A549 (cell line): ENCODE data around the gene SH3RF2.

Experiments used
- BHLHE40 ChIP-seq: IDR thresholded peaks from 2 replicates; pipeline ENCODE4 v1.6.1; 2012; ENCODE audit warnings: low read depth, low read length, inconsistent platforms
- CHD4 ChIP-seq: fragments of 200-600 bp; sonication (generic); IDR thresholded peaks from 2 replicates; pipeline ENCODE4 v1.6.1; 2016; ENCODE audit warnings: antibody characterized with exemption, mild to moderate bottlenecking, borderline replicate concordance
- EP300 ChIP-seq, 2 experiments: fragments of >200 bp; sonication (Bioruptor Twin); formaldehyde crosslinking; IDR thresholded peaks; 2 replicates in 1 of 2; 3 replicates in 1 of 2; pipeline ENCODE4 v1.6.1; 2016 to 2017
- ESRRA ChIP-seq: fragments of 150-350 bp; IDR thresholded peaks from 2 replicates; pipeline ENCODE4 v1.6.1; 2014; ENCODE audit warnings: mild to moderate bottlenecking, low read length, borderline replicate concordance
- HDAC2 ChIP-seq: fragments of 200-600 bp; sonication (generic); IDR thresholded peaks from 2 replicates; pipeline ENCODE4 v1.6.1; 2016
- KDM1A ChIP-seq: fragments of 200-600 bp; sonication (generic); IDR thresholded peaks from 2 replicates; pipeline ENCODE4 v1.6.1; 2016; ENCODE audit warnings: low read depth, mild to moderate bottlenecking
- MAFK ChIP-seq: fragments of 450-650 bp; IDR thresholded peaks from 2 replicates; pipeline ENCODE4 v1.6.1; 2014; ENCODE audit not compliant: partially characterized antibody
- MAX ChIP-seq: IDR thresholded peaks from 2 replicates; pipeline ENCODE4 v1.6.1; 2012
- NR3C1 ChIP-seq: fragments of >200 bp; sonication (Bioruptor Twin); formaldehyde crosslinking; IDR thresholded peaks from 3 replicates; pipeline ENCODE4 v1.6.1; 2017
- PHF8 ChIP-seq: fragments of 200-600 bp; sonication (generic); IDR thresholded peaks from 2 replicates; pipeline ENCODE4 v1.6.1; 2016; ENCODE audit warnings: low read depth, mild to moderate bottlenecking, antibody characterized with exemption, moderate library complexity, borderline replicate concordance
- POLR2A ChIP-seq: IDR thresholded peaks from 2 replicates; pipeline ENCODE4 v1.6.1; 2012; ENCODE audit warnings: mild to moderate bottlenecking, low read length
- RAD21 ChIP-seq, 2 experiments: fragments of >200 bp in 1 of 2; sonication (Bioruptor Twin) in 1 of 2; formaldehyde crosslinking in 1 of 2; IDR thresholded peaks in 1 of 2; conservative IDR thresholded peaks in 1 of 2; 2 replicates in 1 of 2; 3 replicates in 1 of 2; pipeline ENCODE4 v1.6.1; 2012 to 2018; ENCODE audit warnings: inconsistent platforms in 1 of 2
- SREBF2 ChIP-seq: fragments of 450-650 bp; IDR thresholded peaks from 2 replicates; pipeline ENCODE4 v1.6.1; 2014; ENCODE audit warnings: mild to moderate bottlenecking, moderate library complexity
- TF ChIP-seq, protein P1 (sequence below): fragments of >200 bp; sonication (Bioruptor Twin); formaldehyde crosslinking; IDR thresholded peaks from 3 replicates; pipeline ENCODE4 v1.5.1; 2016

DNA sequence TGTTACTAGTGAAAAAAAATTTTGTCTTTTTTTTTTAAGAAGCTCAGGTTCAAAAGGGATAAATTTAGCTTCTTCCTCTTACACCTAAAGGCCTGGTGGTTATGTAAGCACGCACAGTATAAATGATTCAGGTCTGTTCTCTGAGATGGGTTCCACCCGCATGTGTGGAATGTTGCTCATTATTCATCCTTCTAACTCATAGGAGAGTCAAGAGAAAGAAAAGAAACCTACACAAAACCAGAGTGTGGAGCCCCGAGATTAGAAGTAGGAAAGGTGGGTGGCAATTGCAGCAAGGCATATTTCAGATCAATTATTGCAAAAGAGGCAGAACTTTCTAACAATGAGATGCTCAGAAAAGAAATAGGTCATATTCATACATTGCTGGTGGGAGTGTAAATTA is 155.5 kb downstream of the SH3RF2 start:
- TF ChIP-seq, protein P1, sequence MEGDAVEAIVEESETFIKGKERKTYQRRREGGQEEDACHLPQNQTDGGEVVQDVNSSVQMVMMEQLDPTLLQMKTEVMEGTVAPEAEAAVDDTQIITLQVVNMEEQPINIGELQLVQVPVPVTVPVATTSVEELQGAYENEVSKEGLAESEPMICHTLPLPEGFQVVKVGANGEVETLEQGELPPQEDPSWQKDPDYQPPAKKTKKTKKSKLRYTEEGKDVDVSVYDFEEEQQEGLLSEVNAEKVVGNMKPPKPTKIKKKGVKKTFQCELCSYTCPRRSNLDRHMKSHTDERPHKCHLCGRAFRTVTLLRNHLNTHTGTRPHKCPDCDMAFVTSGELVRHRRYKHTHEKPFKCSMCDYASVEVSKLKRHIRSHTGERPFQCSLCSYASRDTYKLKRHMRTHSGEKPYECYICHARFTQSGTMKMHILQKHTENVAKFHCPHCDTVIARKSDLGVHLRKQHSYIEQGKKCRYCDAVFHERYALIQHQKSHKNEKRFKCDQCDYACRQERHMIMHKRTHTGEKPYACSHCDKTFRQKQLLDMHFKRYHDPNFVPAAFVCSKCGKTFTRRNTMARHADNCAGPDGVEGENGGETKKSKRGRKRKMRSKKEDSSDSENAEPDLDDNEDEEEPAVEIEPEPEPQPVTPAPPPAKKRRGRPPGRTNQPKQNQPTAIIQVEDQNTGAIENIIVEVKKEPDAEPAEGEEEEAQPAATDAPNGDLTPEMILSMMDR: no peak
- TF ChIP-seq MAFK: no peak
- no peak for TF ChIP-seq MAX
- TF ChIP-seq HDAC2: no peak
- TF ChIP-seq PHF8: no peak
- no peak for TF ChIP-seq CHD4
- TF ChIP-seq RAD21 (conservative IDR thresholded peaks at IDR 0.05 in 1 of 2, IDR thresholded peaks at IDR 0.05 in 1 of 2): no peak
- no peak for TF ChIP-seq BHLHE40
- TF ChIP-seq ESRRA: no peak
- no peak for TF ChIP-seq KDM1A
- TF ChIP-seq POLR2A: no peak
- TF ChIP-seq SREBF2: no peak
- TF ChIP-seq NR3C1: no peak
- no peak for TF ChIP-seq EP300 (IDR thresholded peaks at IDR 0.05)
